NCI-H1436 (cell line): ENCODE measurements around the gene CNIH4.
"Not testable (repeated sequence)": the region's sequence is repeated elsewhere in the genome, so short reads cannot be mapped to it uniquely, and the experiment has no call there.

ENCODE experiments used
- DNase-seq: peaks from one replicate; lab custom pipeline; 2025; lab: John Stamatoyannopoulos, UW

The CNIH4 gene

DNA sequence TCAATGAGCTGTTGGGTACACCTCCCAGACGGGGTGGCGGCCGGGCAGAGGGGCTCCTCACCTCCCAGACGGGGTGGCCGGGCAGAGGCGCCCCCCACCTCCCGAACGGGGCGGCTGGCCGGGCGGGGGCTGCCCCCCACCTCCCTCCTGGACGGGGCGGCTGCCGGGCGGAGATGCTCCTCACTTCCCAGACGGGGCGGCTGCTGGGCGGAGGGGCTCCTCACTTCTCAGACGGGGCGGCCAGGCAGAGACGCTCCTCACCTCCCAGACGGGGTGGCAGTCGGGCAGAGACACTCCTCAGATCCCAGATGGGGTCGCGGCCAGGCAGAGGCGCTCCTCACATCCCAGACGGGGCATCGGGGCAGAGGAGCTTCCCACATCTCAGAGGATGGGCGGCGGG, 7.0 kb upstream of the CNIH4 start:
- DNase-seq = not testable (repeated sequence)

DNA sequence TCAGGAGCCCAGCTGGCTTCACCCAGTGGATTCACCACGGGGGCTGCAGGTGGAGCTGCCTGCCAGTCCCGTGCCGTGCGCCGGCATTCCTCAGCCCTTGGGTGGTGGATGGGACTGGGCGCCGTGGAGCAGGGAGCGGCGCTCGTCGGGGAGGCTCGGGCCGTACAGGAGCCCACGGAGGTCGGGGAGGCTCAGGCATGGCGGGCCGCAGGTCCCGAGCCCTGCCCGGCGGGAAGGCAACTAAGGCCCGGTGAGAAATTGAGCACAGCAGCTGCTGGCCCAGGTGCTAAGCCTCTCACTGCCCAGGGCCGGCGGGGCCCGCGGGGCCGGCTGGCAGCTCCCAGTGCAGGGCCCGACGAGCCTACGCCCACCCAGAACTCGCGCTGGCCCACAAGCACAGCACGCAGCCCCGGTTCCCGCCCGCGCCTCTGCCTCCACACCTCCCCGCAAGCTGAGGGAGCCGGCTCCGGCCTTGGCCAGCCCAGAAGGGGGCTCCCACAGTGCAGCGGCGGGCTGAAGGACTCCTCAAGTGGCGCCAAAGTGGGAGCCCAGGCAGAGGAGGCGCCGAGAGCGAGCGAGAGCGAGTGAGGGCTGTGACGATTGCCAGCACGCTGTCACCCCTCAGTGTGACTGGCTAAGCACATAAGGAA, 4.1 kb upstream of the CNIH4 start:
- DNase-seq = not testable (repeated sequence)

GRCh38 chr1:224353975-224354925, 2.4 kb upstream of the CNIH4 start:
- DNase-seq = no peak

DNA sequence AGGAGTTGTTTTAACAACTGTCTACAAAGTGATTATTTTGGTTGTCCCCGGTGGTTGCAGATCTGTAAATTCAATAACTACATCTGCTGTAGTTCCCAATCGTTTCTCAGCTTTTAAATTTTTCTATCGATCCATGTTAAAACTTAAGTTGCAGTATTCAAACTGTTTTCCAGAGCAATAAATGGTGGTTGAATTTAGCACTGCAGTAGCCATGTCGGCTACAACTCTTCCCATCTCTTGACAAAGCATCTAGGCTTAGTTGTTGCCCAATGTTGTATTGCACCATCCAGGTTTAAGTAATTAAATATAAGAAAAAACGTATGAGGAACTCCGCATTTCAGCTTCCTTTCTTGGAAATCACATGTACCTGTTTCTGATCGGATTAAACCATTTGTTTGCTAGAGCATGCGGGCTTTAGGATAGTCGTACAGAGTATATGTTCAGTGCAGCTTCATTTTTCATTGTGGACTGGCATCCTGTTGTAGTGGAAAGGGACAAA, 996 bp downstream of the CNIH4 start:
- DNase-seq = no peak

DNA sequence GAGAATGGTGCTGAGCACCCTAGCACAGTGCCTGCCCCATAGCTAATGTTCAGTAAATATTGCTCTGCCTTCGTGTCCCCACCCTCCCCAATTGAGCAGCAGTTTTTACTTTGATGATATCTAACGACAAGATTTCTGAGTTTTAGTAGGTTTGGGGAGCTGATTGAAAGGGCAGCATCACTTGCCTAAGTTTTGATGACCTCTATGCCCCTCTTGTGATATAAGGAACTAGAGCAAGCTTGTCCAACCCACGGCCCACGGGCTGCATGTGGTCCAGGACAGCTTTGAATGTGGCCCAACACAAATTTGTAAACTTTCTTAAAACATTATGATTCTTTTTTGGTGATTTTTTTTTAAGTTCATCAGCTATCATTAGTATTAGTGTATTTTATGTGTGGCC, 1.6 kb downstream of the CNIH4 start:
- no peak for DNase-seq

- no peak for DNase-seq
These were observed 2.5 kb downstream of the CNIH4 start for GRCh38 chr1:224359207-224359606.

GRCh38 chr1:224368409-224368808, 11.7 kb downstream of the CNIH4 start:
- DNase-seq = no peak

DNA sequence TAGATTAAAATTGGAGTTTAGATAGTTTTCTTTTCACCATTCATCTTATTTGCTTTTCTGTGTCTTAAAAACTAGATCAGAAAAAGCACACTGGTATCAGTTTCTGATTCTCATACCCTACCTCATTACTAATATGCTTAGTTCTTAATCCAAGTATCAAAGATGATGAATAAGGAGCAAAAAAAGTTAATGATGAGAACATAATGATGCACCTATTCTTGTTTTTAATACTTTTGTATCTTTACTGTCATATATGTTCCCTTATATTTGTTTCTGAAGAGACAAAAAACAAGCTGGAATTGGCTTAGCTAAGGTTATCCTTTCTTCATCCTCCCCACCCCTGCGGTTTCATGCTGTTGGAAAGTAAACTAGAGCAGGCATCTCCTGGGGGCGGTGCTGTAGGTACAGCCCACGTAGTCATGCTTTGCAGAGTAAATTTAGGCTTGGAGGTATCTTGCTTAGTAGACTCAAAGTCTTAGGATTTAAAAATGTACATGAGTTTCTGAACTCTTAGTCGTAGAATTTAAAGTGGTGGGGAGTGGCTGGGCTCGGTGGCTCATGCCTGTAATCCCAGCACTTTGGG, 16.4 kb downstream of the CNIH4 start:
- no peak for DNase-seq

- DNase-seq = no peak
These were observed 18.4 kb downstream of the CNIH4 start for GRCh38 chr1:224375059-224375458.

GRCh38 chr1:224377676-224378006, 21.0 kb downstream of the CNIH4 start:
- no peak for DNase-seq

DNA sequence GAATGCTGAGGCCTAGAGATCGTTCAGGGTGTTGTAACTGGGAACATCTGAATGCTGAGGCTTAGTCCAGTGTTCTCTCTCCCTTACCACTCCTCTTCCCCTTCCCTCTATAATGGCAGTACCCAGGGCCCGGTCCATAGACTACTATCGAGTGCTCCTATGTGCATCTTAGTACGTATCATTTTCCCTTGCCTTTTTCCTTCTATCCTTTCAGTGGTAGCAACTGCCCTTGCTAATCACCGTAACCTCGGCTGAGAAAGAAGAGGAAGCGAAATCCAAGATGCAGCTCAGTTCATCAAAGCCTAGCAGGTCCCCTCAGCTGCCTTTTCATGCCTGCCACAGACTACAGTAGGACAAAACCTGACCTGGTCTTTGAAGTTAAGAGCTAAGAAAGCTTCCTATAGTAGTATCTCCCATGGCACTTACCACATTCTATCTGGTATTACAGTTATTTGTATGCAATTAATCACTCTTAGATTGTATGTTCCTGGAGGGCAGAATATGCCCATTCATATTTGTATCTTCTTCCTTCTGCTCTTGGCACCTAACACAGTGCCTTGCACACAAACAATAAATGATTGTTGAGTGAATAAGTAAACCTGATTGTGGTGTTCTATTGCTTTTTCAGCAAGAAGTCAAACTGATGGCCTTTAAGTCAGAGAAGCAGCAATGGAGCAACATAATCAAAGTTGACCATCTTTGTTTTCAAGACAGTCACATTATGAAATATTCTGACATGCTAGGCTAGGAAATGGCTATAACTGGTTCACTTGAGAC, 22.4 kb downstream of the CNIH4 start:
- DNase-seq = no peak

- DNase-seq = no peak
These were observed 23.3 kb downstream of the CNIH4 start for GRCh38 chr1:224380003-224380402.

DNA sequence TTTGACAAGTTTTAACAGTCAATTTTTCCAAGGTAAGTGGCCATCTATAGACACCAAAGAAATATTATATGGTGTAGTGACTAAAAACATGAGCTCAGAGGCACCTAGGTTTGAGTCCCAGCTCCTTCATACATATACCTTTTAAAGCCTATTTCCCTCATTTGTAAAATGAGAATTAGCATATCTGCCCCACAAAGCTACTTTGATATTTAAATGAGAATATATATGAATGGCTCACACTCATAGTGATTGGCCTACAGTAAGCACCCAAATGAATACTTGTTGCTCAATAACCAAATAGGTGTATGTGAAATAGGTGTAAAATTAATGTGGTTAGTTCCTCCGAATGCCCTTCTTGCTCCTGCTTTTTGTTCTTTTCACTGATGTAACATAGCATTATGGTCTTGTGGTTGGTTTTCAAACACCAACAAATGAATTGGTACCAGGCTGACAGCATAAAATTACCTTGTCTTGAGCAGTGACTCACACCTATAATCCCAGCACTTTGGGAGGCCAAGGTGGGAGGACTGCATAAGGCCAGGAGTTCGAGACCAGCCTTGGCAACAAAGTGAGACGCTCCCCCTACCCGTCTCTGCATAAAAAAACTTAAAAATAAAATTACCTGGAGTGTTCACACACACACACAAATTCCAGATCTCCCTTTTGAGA, 25.3 kb downstream of the CNIH4 start:
- no peak for DNase-seq

GRCh38 chr1:224383218-224383617, 26.5 kb downstream of the CNIH4 start:
- DNase-seq = no peak

- no peak for DNase-seq
These were observed 30.7 kb downstream of the CNIH4 start for GRCh38 chr1:224387302-224387912.

GRCh38 chr1:224387943-224388342, 31.3 kb downstream of the CNIH4 start:
- no peak for DNase-seq

DNA sequence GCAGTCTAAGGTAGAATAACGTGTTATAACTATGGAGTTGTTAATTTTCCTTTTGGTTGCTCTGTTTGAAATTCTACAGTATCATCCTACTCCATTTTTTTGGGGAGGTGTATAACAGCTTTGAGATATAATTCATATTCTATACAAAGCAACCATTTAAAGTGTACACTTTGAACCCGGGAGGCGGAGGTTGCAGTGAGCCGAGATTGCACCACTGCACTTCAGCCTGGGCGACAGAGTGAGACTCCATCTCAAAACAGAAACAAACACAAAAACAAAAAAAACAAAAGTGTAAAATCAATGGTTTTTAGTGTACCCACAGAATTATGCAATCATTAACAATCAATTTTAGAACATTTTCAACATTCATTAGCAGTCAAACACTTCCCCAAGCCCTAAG, 33.8 kb downstream of the CNIH4 start:
- no peak for DNase-seq

DNA sequence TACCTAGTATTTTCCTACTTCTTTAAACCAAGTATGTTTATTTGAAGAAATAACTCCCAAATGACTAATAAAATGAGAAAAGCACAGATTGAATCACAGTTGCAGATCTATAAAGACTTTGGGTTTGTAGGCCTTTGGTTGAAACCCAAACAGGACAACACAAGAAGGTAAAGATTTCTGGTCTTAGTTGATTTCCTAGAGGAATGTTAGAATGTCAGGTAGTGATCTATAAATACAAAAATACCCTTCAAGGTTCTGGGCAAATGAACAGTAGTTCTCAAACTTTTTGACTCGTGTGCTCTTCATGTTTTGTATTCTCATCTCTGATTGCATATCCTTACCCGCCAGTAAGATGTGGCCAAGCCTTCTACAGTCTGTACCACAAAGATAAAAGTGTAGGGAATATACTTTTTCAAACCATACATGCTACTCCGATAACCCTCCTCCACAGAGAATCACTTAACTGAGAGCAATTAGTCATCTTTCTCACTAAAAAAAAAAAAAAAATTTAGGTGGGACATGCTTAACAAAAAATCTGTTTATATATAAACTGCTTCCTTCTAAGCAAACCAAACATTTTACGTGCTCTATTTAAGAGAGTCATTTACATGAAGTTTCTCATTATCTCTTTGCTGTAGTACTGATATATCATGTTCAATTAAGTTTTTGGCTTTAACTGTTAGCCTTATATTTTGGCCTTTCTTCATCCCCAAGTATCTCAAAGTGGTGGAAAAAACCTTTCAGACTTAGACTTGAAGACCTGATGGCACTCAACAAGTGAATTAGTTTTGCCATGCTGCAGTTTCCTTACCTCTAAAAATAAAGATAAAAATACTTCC, 36.0 kb downstream of the CNIH4 start:
- DNase-seq = no peak

DNA sequence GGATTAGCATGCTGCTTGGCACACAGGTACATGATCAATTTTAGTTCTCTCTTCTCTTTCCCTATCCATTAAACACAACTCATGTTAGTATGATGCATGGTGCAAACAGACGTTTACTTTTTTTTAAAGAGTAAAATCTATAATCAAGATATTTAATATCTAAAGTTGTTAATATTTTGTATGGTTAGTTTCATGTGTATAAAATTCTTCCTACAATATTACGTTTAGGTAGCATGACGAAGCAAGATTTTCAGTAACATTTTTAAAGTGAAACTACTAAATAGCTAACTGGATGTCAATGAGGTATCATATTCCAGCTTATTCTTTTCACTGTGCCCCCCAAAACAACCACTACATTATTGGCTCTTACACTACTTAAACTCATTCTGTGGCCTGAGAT, 36.6 kb downstream of the CNIH4 start:
- DNase-seq = no peak

- DNase-seq = no peak
These were observed 43.2 kb downstream of the CNIH4 start for GRCh38 chr1:224399887-224400286.
